Measurements from ENCODE around the gene SSX4B. TPM values are rescaled to one million over a fixed set of nuclear protein-coding genes. Genes with fewer than 3 reads are reported as not detected.

The SSX4B gene
- total RNA-seq = not detected in 2 replicates

DNA sequence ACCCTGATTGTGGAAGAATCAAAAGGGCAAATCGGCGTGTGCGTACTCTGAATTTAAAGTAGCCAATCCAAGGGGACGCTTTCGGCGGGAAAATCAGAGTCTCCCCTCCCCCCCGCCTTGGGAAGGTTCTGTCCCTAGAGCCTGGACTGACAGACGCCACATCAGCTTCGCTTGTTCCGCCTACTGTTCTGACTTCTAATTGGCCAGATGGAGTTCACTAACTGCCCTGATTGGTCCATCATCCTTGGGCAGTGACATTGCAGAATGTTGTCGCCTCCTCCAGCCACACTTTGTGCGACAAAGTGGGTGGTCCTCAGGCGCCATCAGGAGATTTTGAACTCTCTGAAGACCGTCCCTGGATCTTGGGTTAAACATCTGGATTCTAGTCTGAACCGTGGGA, at the start of gene SSX4B:
SSX4B (minus strand) TSS at position 101 of the 400 bp plus-strand sequence. CDS start 588 bp downstream, outside the sequence.

GRCh38 chrX:48383239-48383638, 28.5 kb downstream of the SSX4B start, which contains the start of gene SSX4:
SSX4 (plus strand) TSS chrX:48383539; CDS start chrX:48384054, 515 bp downstream.

DNA sequence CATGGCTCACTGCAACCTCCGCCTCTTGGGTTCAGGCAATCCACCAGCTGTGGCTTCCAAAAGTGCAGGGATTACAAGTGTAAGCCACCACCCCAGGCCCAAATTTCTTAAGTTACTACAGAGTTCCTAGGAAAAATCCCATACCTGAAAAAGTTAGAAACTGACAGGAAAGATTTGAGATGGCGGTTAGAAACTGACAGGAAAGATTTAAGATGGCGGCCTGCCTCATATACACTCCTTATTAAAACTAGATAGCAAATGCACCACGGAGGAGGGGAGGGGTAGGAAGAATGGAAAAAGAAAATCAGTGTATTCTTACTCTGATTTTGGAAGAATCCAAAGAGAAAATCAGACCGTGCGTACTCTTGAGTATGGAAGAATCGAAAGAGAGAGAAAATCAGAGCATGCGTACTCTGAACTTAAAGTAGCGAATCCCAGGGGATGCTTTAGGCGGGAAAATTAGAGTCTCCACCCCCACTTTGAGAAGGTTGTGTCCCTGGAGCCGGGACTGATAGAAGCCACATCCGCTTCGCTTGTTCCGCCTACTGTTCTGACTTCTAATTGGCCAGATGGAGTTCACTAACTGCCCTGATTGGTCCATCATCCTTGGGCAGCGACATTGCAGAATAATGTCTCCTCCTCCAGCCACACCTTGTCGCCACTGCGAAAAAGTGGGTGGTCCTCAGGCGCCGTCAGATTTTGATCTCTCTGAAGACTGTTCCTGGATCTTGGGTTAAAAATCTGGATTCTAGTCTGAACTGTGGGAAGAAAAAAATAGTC, 55.3 kb downstream of the SSX4B start, which contains the start of gene SSX3:
SSX3 (minus strand) TSS at position 389 of the 780 bp plus-strand sequence. CDS start 1,454 bp downstream, outside the sequence.

Other genes starting within 250 kb of the SSX4B start
- not detected in 2 replicates for gene SSX5, start 215.2 kb downstream of the SSX4B start, total RNA-seq
- not detected in 2 replicates for gene SSX1, start 156.6 kb downstream of the SSX4B start, total RNA-seq
- not detected in 2 replicates for gene SSX3, start 55.3 kb downstream of the SSX4B start, total RNA-seq
- gene SSX4, start 28.4 kb downstream of the SSX4B start, total RNA-seq = not detected in 2 replicates
- 7.7 and 12.6 TPM in 2 replicates for gene SLC38A5, start 58.3 kb upstream of the SSX4B start, total RNA-seq
- 36.3 and 56.7 TPM in 2 replicates for gene FTSJ1, start 64.2 kb upstream of the SSX4B start, total RNA-seq
- gene PORCN, start 97.0 kb upstream of the SSX4B start, total RNA-seq = 12.3 and 25.0 TPM in 2 replicates
- gene EBP, start 109.8 kb upstream of the SSX4B start, total RNA-seq = 35.2 and 87.9 TPM in 2 replicates
- 5.2 and 11.6 TPM in 2 replicates for gene TBC1D25, start 127.8 kb upstream of the SSX4B start, total RNA-seq
- gene RBM3, start 162.5 kb upstream of the SSX4B start, total RNA-seq = 174 and 295 TPM in 2 replicates
- 73.4 and 102 TPM in 2 replicates for gene WDR13, start 185.5 kb upstream of the SSX4B start, total RNA-seq

Measured in pericardium fibroblast (primary cell).